HepG2 (cell line): ENCODE results near the gene WDR54. TPM values are rescaled to one million over a fixed set of nuclear protein-coding genes. Genes with fewer than 3 reads are reported as not detected.

Experiments
- ASH2L ChIP-seq: fragments of 300-600, 200-600 bp; sonication (generic); IDR thresholded peaks from 2 replicates; pipeline ENCODE4 v1.7.0; 2017; ENCODE audit warnings: low read depth, mild to moderate bottlenecking, moderate library complexity, mixed read lengths, low read length; ENCODE audit not compliant: insufficient read length
- ATF3 ChIP-seq: sonication (generic); formaldehyde crosslinking; IDR thresholded peaks from 2 replicates; pipeline ENCODE4 v1.4.0; 2020; ENCODE audit warnings: missing genetic modification reagents
- CBFB ChIP-seq: sonication (generic); formaldehyde crosslinking; IDR thresholded peaks from 2 replicates; pipeline ENCODE4 v1.4.0; 2020; ENCODE audit warnings: missing genetic modification reagents
- CREM ChIP-seq, 2 experiments: sonication (generic) in 1 of 2; formaldehyde crosslinking in 1 of 2; IDR thresholded peaks; 2 replicates each; pipeline versions ENCODE4 v1.4.0 to v1.6.1; 2016 to 2020; ENCODE audit warnings: antibody characterized with exemption in 1 of 2, mild to moderate bottlenecking in 1 of 2, missing genetic modification reagents in 1 of 2
- HOMEZ ChIP-seq: IDR thresholded peaks from 2 replicates; pipeline ENCODE4 v1.6.1; 2016; ENCODE audit warnings: low read depth
- IKZF5 ChIP-seq: IDR thresholded peaks from 2 replicates; pipeline ENCODE4 v1.6.1; 2018; ENCODE audit warnings: missing genetic modification reagents, mild to moderate bottlenecking, missing compliant biosample characterization
- KDM2A ChIP-seq: sonication (generic); formaldehyde crosslinking; IDR thresholded peaks from 2 replicates; pipeline ENCODE4 v1.4.0; 2020; ENCODE audit warnings: low read depth, missing genetic modification reagents, borderline replicate concordance
- MTF1 ChIP-seq: sonication (generic); formaldehyde crosslinking; IDR thresholded peaks from 2 replicates; pipeline ENCODE4 v1.5.0; 2020; ENCODE audit warnings: missing genetic modification reagents
- NFE2 ChIP-seq: sonication (generic); formaldehyde crosslinking; IDR thresholded peaks from 2 replicates; pipeline ENCODE4 v1.4.0; 2020; ENCODE audit warnings: missing genetic modification reagents
- NFYC ChIP-seq: IDR thresholded peaks from 2 replicates; pipeline ENCODE4 v1.6.1; 2016; ENCODE audit warnings: missing genetic modification reagents, missing compliant biosample characterization
- ONECUT2 ChIP-seq: sonication (generic); formaldehyde crosslinking; IDR thresholded peaks from 2 replicates; pipeline ENCODE4 v1.4.0; 2020; ENCODE audit warnings: missing genetic modification reagents
- PCBP1 ChIP-seq: fragments of 200-400 bp; formaldehyde crosslinking; IDR thresholded peaks from 2 replicates; pipeline ENCODE4 v1.6.1; 2017; ENCODE audit warnings: mild to moderate bottlenecking, low read depth, low read length, borderline replicate concordance
- PRDM4 ChIP-seq: sonication (generic); formaldehyde crosslinking; IDR thresholded peaks from 2 replicates; pipeline ENCODE4 v1.9.0; 2021; ENCODE audit warnings: missing genetic modification reagents, borderline replicate concordance
- PRMT3 ChIP-seq: sonication (generic); formaldehyde crosslinking; IDR thresholded peaks from 2 replicates; pipeline ENCODE4 v1.8.1; 2022; ENCODE audit warnings: low read depth, mild to moderate bottlenecking, moderate library complexity, missing genetic modification reagents, borderline replicate concordance
- SMAD9 ChIP-seq: sonication (generic); formaldehyde crosslinking; IDR thresholded peaks from 2 replicates; pipeline ENCODE4 v1.5.1; 2020; ENCODE audit warnings: mild to moderate bottlenecking, missing genetic modification reagents
- SMYD3 ChIP-seq: sonication (generic); formaldehyde crosslinking; IDR thresholded peaks from 2 replicates; pipeline ENCODE4 v1.8.1; 2023; ENCODE audit warnings: mild to moderate bottlenecking, missing genetic modification reagents
- TEAD2 ChIP-seq: sonication (generic); formaldehyde crosslinking; IDR thresholded peaks from 2 replicates; pipeline ENCODE4 v1.9.0; 2021; ENCODE audit warnings: missing genetic modification reagents
- TFE3 ChIP-seq: IDR thresholded peaks from 2 replicates; pipeline ENCODE4 v1.6.1; 2016
- ZBTB8A ChIP-seq: sonication (generic); formaldehyde crosslinking; IDR thresholded peaks from 2 replicates; pipeline ENCODE4 v1.4.0; 2020; ENCODE audit warnings: mild to moderate bottlenecking, low read depth, missing genetic modification reagents, borderline replicate concordance
- ZNF101 ChIP-seq: sonication (generic); formaldehyde crosslinking; IDR thresholded peaks from 2 replicates; pipeline ENCODE4 v1.4.0; 2020; ENCODE audit warnings: mild to moderate bottlenecking, low read depth, missing genetic modification reagents, borderline replicate concordance
- ZNF292 ChIP-seq: sonication (generic); formaldehyde crosslinking; IDR thresholded peaks from 2 replicates; pipeline ENCODE4 v1.8.1; 2022; ENCODE audit warnings: mild to moderate bottlenecking, low read depth, missing genetic modification reagents, borderline replicate concordance
- ZNF740 ChIP-seq: sonication (generic); formaldehyde crosslinking; IDR thresholded peaks from 2 replicates; pipeline ENCODE4 v1.4.0; 2020; ENCODE audit warnings: missing genetic modification reagents
- polyA plus RNA-seq, 8 experiments: library from polyadenylated mRNA; depleted of rRNA in 3 of 8; stranded (reverse) in 7 of 8; unstranded in 1 of 8; fragments of >200 nt; fragmentation: Illumina TruSeq in 4 of 8; extraction: Trizol in 4 of 8; gene quantifications; 2 replicates each; pipeline versions ENCODE4 v1.2.1 to v1.2.3, GENCODE V29; 2011 to 2016; ENCODE audit warnings: low read depth in 4 of 8, missing spikeins in 1 of 8, mixed read lengths in 1 of 8; ENCODE audit not compliant: insufficient read depth in 1 of 8
- total RNA-seq, 5 experiments: library from RNA; depleted of rRNA; stranded (reverse); fragments of >200 nt; fragmentation: Illumina TruSeq; extraction: Trizol; gene quantifications; 2 replicates each; pipeline ENCODE4 v1.2.3, GENCODE V29; 2016; ENCODE audit warnings: low read depth in 1 of 5

The WDR54 gene
- total and polyA plus RNA-seq, 2 of the 13 experiments (the other 11 are each of a cell fraction or from before 2014, with no cell fraction given): 2.0 to 17.3 TPM

- TF ChIP-seq CREM (IDR thresholded peaks at IDR 0.05) (peak; percentile 39; the same call in 1 of the 2 replicates), CREM (CRISPR knock-in tag; IDR thresholded peaks at IDR 0.05) (no peak), PCBP1 (no peak), NFYC (CRISPR knock-in tag) (no peak), PRDM4 (CRISPR knock-in tag) (no peak), ATF3 (CRISPR knock-in tag) (no peak), SMYD3 (CRISPR knock-in tag) (no peak), ONECUT2 (no peak), KDM2A (no peak), ASH2L (peak; percentile 97), TEAD2 (no peak), IKZF5 (CRISPR knock-in tag) (no peak), HOMEZ (CRISPR knock-in tag) (peak; percentile 11; the same call in 1 of the 2 replicates), SMAD9 (CRISPR knock-in tag) (no peak), ZNF292 (no peak; the same call in 1 of the 2 replicates), PRMT3 (CRISPR knock-in tag) (no peak), ZBTB8A (CRISPR knock-in tag) (no peak), MTF1 (CRISPR knock-in tag) (no peak), TFE3 (CRISPR knock-in tag) (0 out of 2 replicates have a peak, but pooled peaks have one; percentile 21), CBFB (CRISPR knock-in tag) (no peak), ZNF740 (CRISPR knock-in tag) (no peak), ZNF101 (CRISPR knock-in tag) (no peak), NFE2 (CRISPR knock-in tag) (no peak)
Measured at GRCh38 chr2:74447230-74447999, 25.9 kb downstream of the WDR54 start (continued).
